ENCODE results near the gene NECTIN4.

GRCh38 chr1:161084597-161084988 lies 4.8 kb downstream of the NECTIN4 start:
- TF ChIP-seq FOXM1 (CRISPR knock-in tag; IDR thresholded peaks at IDR 0.05): no peak
- TF ChIP-seq, protein P1, sequence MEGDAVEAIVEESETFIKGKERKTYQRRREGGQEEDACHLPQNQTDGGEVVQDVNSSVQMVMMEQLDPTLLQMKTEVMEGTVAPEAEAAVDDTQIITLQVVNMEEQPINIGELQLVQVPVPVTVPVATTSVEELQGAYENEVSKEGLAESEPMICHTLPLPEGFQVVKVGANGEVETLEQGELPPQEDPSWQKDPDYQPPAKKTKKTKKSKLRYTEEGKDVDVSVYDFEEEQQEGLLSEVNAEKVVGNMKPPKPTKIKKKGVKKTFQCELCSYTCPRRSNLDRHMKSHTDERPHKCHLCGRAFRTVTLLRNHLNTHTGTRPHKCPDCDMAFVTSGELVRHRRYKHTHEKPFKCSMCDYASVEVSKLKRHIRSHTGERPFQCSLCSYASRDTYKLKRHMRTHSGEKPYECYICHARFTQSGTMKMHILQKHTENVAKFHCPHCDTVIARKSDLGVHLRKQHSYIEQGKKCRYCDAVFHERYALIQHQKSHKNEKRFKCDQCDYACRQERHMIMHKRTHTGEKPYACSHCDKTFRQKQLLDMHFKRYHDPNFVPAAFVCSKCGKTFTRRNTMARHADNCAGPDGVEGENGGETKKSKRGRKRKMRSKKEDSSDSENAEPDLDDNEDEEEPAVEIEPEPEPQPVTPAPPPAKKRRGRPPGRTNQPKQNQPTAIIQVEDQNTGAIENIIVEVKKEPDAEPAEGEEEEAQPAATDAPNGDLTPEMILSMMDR (CRISPR knock-in tag; IDR thresholded peaks at IDR 0.05): no peak

Data from HepG2 (cell line).